Adrenal gland (tissue), 5 donors: ENCODE measurements around the gene ACTR2.
"Not testable (repeated sequence)": the region's sequence is repeated elsewhere in the genome, so short reads cannot be mapped to it uniquely, and the experiment has no call there.

ENCODE experiments used
- CTCF ChIP-seq, 6 experiments: fragments of 450-650 bp in 4 of 6; fragments of 200-600 bp in 2 of 6; sonication (generic) in 1 of 6; IDR thresholded peaks; 1 replicate in 5 of 6; 2 replicates in 1 of 6; pipeline versions ENCODE4 v1.5.1 to v1.8.0; 2016 to 2021; ENCODE audit warnings: antibody characterized with exemption in 6 of 6, mild to moderate bottlenecking in 2 of 6, moderate library complexity in 1 of 6
- POLR2A ChIP-seq, 2 donors: fragments of 450-650 bp; IDR thresholded peaks; one replicate each; pipeline ENCODE4 v1.6.1; 2017; ENCODE audit warnings: antibody characterized with exemption in 2 of 2, mild to moderate bottlenecking in 2 of 2, moderate library complexity in 1 of 2
- donor health status: DM: no; HTN: no; CAD: no.

- not testable (repeated sequence) for TF ChIP-seq CTCF, POLR2A (IDR thresholded peaks at IDR 0.05)
Measured at GRCh38 chr2:65257866-65258265, 30.2 kb downstream of the ACTR2 start.
